HG03196 (cell line): Measurements from ENCODE around the gene TNPO2.

Experiments used
- ATAC-seq: cut with Tn5 transposase; IDR thresholded peaks from one replicate; pipeline ENCODE4 v1.9.1; 2021; ENCODE audit not compliant: unreplicated experiment

Gene TNPO2

DNA sequence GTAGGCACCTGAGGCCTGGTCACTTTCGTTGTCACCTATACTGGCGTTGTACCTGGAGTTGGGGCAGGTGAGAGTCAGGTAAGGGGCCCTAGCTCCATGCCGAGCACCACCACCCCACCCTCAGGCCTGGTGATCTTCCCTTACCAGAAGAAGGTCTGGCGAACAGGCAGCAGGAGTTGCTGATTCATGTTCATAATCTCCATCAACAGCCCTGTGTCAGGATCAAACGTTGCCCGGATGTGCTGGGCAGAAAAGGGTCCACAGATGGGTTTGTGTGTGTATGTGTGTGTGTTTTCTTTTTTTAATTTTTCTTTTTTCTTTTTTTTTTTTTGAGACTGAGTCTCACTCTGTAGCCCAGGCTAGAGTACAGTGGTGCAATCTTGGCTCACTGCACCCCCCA is 71.5 kb downstream of the TNPO2 start:
- no peak for ATAC-seq

DNA sequence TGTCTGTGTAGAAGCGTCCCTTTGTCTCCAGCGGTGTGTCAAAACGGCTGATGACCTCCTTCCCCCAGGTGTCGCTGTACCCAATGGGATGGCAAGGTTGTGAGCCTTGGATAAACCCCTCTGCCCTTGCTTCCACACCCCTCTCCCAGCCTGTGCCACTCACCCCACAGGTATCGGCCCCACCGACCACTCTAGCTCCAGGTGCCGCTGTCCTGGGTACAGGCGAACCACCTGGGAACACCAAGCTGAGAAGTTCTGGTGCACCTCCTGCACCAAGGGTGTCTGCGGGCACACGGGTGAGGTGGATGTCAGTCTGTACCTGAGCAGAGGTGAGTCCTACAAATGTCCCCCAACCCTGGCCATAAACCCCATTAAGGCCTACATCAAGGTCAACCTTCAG is 73.8 kb downstream of the TNPO2 start:
- ATAC-seq: no peak
